ENCODE results near the gene MEF2A. TPM values are rescaled to one million over a fixed set of nuclear protein-coding genes. Genes with fewer than 3 reads are reported as not detected.
A peak's percentile ranks its signal among the peaks of the same experiment; 100 is the strongest.

MEF2A gene
- total and polyA plus RNA-seq, 10 of the 15 experiments (the other 5 are each of a cell fraction or from before 2014, with no cell fraction given) = 7.2 to 46.7 (median 35.9) TPM

DNA sequence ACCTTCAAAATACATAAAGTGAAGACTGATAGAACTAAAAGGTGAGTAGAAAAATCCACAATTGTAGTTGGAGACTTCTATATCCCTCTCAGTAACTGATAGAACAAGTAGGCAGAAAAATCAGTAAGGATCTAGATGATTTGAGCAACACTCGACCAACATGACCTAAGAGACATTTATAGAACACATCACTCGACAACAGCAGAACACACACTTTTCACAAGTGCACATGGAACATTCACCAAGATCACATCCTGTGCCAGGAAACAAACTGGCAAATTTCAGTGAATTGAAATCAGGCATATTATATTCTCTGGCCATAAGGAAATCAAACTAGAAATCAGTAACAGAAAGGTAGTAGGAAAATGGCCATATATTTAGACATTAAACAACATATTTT, 130.3 kb downstream of the MEF2A start (continued):
- TF ChIP-seq, protein P1, sequence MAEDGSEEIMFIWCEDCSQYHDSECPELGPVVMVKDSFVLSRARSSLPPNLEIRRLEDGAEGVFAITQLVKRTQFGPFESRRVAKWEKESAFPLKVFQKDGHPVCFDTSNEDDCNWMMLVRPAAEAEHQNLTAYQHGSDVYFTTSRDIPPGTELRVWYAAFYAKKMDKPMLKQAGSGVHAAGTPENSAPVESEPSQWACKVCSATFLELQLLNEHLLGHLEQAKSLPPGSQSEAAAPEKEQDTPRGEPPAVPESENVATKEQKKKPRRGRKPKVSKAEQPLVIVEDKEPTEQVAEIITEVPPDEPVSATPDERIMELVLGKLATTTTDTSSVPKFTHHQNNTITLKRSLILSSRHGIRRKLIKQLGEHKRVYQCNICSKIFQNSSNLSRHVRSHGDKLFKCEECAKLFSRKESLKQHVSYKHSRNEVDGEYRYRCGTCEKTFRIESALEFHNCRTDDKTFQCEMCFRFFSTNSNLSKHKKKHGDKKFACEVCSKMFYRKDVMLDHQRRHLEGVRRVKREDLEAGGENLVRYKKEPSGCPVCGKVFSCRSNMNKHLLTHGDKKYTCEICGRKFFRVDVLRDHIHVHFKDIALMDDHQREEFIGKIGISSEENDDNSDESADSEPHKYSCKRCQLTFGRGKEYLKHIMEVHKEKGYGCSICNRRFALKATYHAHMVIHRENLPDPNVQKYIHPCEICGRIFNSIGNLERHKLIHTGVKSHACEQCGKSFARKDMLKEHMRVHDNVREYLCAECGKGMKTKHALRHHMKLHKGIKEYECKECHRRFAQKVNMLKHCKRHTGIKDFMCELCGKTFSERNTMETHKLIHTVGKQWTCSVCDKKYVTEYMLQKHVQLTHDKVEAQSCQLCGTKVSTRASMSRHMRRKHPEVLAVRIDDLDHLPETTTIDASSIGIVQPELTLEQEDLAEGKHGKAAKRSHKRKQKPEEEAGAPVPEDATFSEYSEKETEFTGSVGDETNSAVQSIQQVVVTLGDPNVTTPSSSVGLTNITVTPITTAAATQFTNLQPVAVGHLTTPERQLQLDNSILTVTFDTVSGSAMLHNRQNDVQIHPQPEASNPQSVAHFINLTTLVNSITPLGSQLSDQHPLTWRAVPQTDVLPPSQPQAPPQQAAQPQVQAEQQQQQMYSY (CRISPR knock-in tag; IDR thresholded peaks at IDR 0.05) = no peak
- no peak for TF ChIP-seq ASH2L (IDR thresholded peaks at IDR 0.05; ENCODE audit: borderline replicate concordance, low read depth)

DNA sequence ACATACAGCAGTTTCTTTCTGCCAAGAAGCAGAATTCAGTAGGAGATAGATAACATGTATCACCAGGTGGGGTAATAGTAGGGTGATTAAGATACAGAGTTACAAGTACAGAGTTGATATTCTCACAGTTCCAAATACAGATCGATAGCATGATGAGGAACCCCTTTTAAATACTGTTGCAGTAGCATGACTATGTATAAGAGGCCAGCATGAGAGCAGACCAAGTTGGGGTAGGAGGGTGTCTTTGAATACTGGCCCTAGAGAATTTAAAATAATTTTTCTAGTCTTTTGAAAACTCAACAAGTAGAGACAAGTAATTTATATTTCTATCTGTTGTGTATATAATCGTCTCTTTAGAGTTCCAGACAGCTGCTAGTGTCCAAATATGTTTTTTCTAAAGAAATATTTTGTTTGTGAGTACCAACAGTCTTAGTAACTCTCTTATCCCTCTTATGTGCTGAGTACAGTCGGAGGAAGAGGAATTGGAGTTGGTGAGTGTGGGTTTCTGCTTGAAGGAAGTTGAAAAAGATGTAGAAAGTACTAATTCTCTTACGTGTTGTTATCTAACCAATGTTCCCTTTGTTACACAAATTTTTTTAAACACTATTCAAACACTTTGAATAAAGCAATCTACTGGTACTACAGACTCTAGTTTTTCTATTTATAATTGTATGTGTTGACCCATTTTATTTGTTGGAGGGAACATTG, 137.3 kb downstream of the MEF2A start:
- H3K36me3 ChIP-seq (ENCODE audit: control insufficient read depth in 2 of 2, insufficient read depth in 2 of 2, low read length in 1 of 2) = 0 out of 4 replicates have a peak, but pooled peaks cover 0 to 3% of the 10 kb centered on the region in 2 experiments
- FAIRE-seq (no peak), DNase-seq (ENCODE audit: low read depth, low spot score) (no peak), ATAC-seq (peak; percentile 8; the same call in 2 of the 3 replicates)
- RAD21 ChIA-PET (ENCODE audit: unreplicated experiment) = interaction anchor here (1.0 to 4.9 kb wide), 28 partner anchors 11 to 602 kb away, joined by 4 to 137 read pairs (median 11); partner anchors contain the start of genes LYSMD4 and MEF2A
- H3K27ac ChIP-seq (ENCODE audit: control insufficient read depth, insufficient read depth) = peak overlapping the region; percentile 27
- H3K79me2 ChIP-seq (ENCODE audit: control insufficient read depth, insufficient read depth, low read length) = no peaks in the 10 kb centered on the region
- peaks cover 27% of the 10 kb centered on the region for H3K4me1 ChIP-seq (ENCODE audit: control insufficient read depth, insufficient read depth, low read length)
- no peak for TF ChIP-seq YY1 (IDR thresholded peaks at IDR 0.05; ENCODE audit: low read depth, low read length)
- no peak for TF ChIP-seq CHD1 (IDR thresholded peaks at IDR 0.05; ENCODE audit: low read depth, low read length)
- no peak for TF ChIP-seq CREB1 (IDR thresholded peaks at IDR 0.05; ENCODE audit: low read depth)
- TF ChIP-seq EGR1 (IDR thresholded peaks at IDR 0.05; ENCODE audit: borderline replicate concordance in 1 of 2, low read depth in 2 of 2, low read length in 2 of 2) = no peak
- TF ChIP-seq, protein P2, sequence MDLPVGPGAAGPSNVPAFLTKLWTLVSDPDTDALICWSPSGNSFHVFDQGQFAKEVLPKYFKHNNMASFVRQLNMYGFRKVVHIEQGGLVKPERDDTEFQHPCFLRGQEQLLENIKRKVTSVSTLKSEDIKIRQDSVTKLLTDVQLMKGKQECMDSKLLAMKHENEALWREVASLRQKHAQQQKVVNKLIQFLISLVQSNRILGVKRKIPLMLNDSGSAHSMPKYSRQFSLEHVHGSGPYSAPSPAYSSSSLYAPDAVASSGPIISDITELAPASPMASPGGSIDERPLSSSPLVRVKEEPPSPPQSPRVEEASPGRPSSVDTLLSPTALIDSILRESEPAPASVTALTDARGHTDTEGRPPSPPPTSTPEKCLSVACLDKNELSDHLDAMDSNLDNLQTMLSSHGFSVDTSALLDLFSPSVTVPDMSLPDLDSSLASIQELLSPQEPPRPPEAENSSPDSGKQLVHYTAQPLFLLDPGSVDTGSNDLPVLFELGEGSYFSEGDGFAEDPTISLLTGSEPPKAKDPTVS (IDR thresholded peaks at IDR 0.05; ENCODE audit: low read depth, low read length) = no peak
- no peak for TF ChIP-seq TCF12 (IDR thresholded peaks at IDR 0.05; ENCODE audit: low read depth, low read length)
- no peak for TF ChIP-seq NRF1 (conservative IDR thresholded peaks at IDR 0.05; ENCODE audit: low read depth, low read length)
- no peak for TF ChIP-seq CHD4 (IDR thresholded peaks at IDR 0.05)
- TF ChIP-seq GABPA (IDR thresholded peaks at IDR 0.05; ENCODE audit: low read depth) = no peak
- no peak for TF ChIP-seq SUPT20H (IDR thresholded peaks at IDR 0.05; ENCODE audit: borderline replicate concordance, control insufficient read depth, low read depth, low read length)
- no peak for TF ChIP-seq NFYB (IDR thresholded peaks at IDR 0.05; ENCODE audit: insufficient read depth, low read depth, low read length)
- 16% methylated on average over 4 of the region's 4 CpGs for WGBS (ENCODE audit: insufficient coverage, insufficient replicate concordance, low lambda C conversion rate, missing lambda C conversion rate)
- no TSS peak for BruUV-seq (replicated peaks)
- H3K9me3 ChIP-seq (replicated peaks; ENCODE audit: control insufficient read depth, insufficient read depth, low read length) = no peaks in the 10 kb centered on the region
- in situ Hi-C loops (cut with MboI) = loop anchor here (5.0 kb wide), 1 partner anchor 431 kb away; no protein-coding TSS in a partner anchor
- H3K4me2 ChIP-seq (ENCODE audit: control insufficient read depth, insufficient read depth) = peak overlapping the region; percentile 31; the same call in 1 of the 2 replicates
- H3K27me3 ChIP-seq (replicated peaks in 1 of 2; ENCODE audit: control insufficient read depth in 2 of 2, insufficient read depth in 2 of 2, low read length in 1 of 2) = no peaks in the 10 kb centered on the region
- H3K4me3 ChIP-seq = no peak overlapping the region
- H4K20me1 ChIP-seq (ENCODE audit: control insufficient read depth, insufficient read depth) = no peaks in the 10 kb centered on the region
- SMC1A ChIA-PET (ENCODE audit: uncharacterized antibody, unreplicated experiment) = interaction anchor here (0.7 to 5.7 kb wide), 44 partner anchors 10 to 479 kb away, joined by 3 to 163 read pairs (median 8); partner anchors contain the start of gene LRRC28
- H2AFZ ChIP-seq (ENCODE audit: control insufficient read depth, low read depth, low read length) = no peak overlapping the region
- POLR2A ChIA-PET = interaction anchor here (1.2 to 1.6 kb wide), 3 partner anchors 16 to 191 kb away, joined by 4 to 7 read pairs (median 4); no protein-coding TSS in a partner anchor
- no peak overlapping the region for H3K9ac ChIP-seq (ENCODE audit: control insufficient read depth, insufficient read depth, low read length)
- CTCF ChIA-PET = interaction anchor here (0.8 to 6.0 kb wide), 33 partner anchors 13 to 601 kb away, joined by 3 to 184 read pairs (median 8); partner anchors contain the start of genes LRRC28, LYSMD4 and MEF2A
- intact Hi-C loops (cut with micrococcal nuclease; ENCODE audit: unreplicated experiment) = loop anchor here (1.0 to 10.0 kb wide), 5 partner anchors 54 to 358 kb away; no protein-coding TSS in a partner anchor
